H1 (cell line): ENCODE results near the gene PLP2. TPM values are rescaled to one million over a fixed set of nuclear protein-coding genes. Genes with fewer than 3 reads are reported as not detected.

ENCODE experiments used
- CTCF ChIA-PET: fragments of 300-600 bp; sonication (Branson Sonifier 250); formaldehyde crosslinking; loops from one replicate; lab custom pipeline; 2021; ENCODE audit not compliant: partially characterized antibody; lab: Charles Lee
- POLR2A ChIA-PET: fragments of 300-600 bp; sonication (Branson Sonifier 250); formaldehyde crosslinking; loops from one replicate; lab custom pipeline; 2021; ENCODE audit warnings: inconsistent platforms; ENCODE audit not compliant: partially characterized antibody; lab: Charles Lee
- DNase-seq, 2 experiments: peaks; one replicate each; pipeline versions ENCODE4 v3.0.0 to v3.0.0-alpha.2; 2010 to 2022; ENCODE audit warnings: low spot score in 2 of 2, low read depth in 1 of 2, mixed read lengths in 1 of 2
- FAIRE-seq: peaks from 2 replicates; lab custom pipeline; 2011; peaks lifted over from hg19 to GRCh38; lab: Jason Lieb, UNC
- H2AFZ ChIP-seq: 2 replicates; pipeline ENCODE4 v1.8.1; 2012; ENCODE audit warnings: low read length, inconsistent platforms
- H2AK5ac ChIP-seq: 2 replicates; pipeline ENCODE4 v1.6.1; 2013; ENCODE audit warnings: low read depth, low read length
- H2BK120ac ChIP-seq: replicated peaks from 2 replicates; pipeline ENCODE3; 2013; ENCODE audit warnings: low read depth, low read length, inconsistent platforms
- H2BK12ac ChIP-seq: 2 replicates; pipeline ENCODE4 v1.6.1; 2013; ENCODE audit warnings: low read depth, low read length
- H2BK15ac ChIP-seq: 2 replicates; pipeline ENCODE4 v1.6.1; 2013; ENCODE audit warnings: low read length
- H2BK20ac ChIP-seq: 2 replicates; pipeline ENCODE4 v1.6.1; 2013; ENCODE audit warnings: low read length
- H2BK5ac ChIP-seq: 2 replicates; pipeline ENCODE4 v1.6.1; 2013; ENCODE audit warnings: low read depth, low read length
- H3K14ac ChIP-seq: 2 replicates; pipeline ENCODE4 v1.6.1; 2013; ENCODE audit warnings: inconsistent platforms; ENCODE audit not compliant: insufficient read length
- H3K18ac ChIP-seq: 2 replicates; pipeline ENCODE4 v1.6.1; 2013; ENCODE audit warnings: low read length; ENCODE audit errors: extremely low read depth
- H3K23ac ChIP-seq: 2 replicates; pipeline ENCODE4 v1.6.1; 2013; ENCODE audit warnings: inconsistent platforms; ENCODE audit not compliant: insufficient read length
- H3K23me2 ChIP-seq: 2 replicates; pipeline ENCODE4 v1.6.1; 2013; ENCODE audit warnings: low read depth, low read length
- H3K27ac ChIP-seq: 2 replicates; pipeline ENCODE4 v1.6.1; 2011; ENCODE audit warnings: low read depth, low read length, inconsistent platforms
- H3K27me3 ChIP-seq, 4 experiments: replicated peaks in 1 of 4; 1 replicate in 1 of 4; 2 replicates in 3 of 4; pipeline versions ENCODE4 v1.6.1 to v1.8.1; 2011 to 2013; ENCODE audit warnings: low read length in 3 of 4, mild to moderate bottlenecking in 3 of 4, inconsistent platforms in 2 of 4, mixed read lengths in 2 of 4, moderate library complexity in 1 of 4; ENCODE audit not compliant: control insufficient read depth in 3 of 4, insufficient read depth in 3 of 4; ENCODE audit errors: extremely low read depth in 1 of 4
- H3K36me3 ChIP-seq, 4 experiments: 2 replicates each; pipeline versions ENCODE4 v1.6.1 to v1.8.1; 2011 to 2013; ENCODE audit warnings: mild to moderate bottlenecking in 4 of 4, low read length in 3 of 4, moderate library complexity in 2 of 4, control low read depth in 1 of 4, inconsistent platforms in 1 of 4; ENCODE audit not compliant: insufficient read depth in 4 of 4, control insufficient read depth in 2 of 4
- H3K4ac ChIP-seq: replicated peaks from 2 replicates; pipeline ENCODE3; 2013; ENCODE audit warnings: low read length, low read depth, mixed read lengths, inconsistent platforms; ENCODE audit not compliant: insufficient read length
- H3K4me1 ChIP-seq, 4 experiments: replicated peaks in 1 of 4; 1 replicate in 1 of 4; 2 replicates in 3 of 4; pipeline versions ENCODE4 v1.6.1 to v1.8.1; 2011 to 2013; ENCODE audit warnings: low read length in 3 of 4, inconsistent platforms in 2 of 4, mixed read lengths in 1 of 4; ENCODE audit not compliant: insufficient read depth in 4 of 4, control insufficient read depth in 3 of 4
- H3K4me2 ChIP-seq, 2 experiments: 2 replicates each; pipeline versions ENCODE4 v1.6.1 to v1.8.1; 2011 to 2013; ENCODE audit warnings: low read depth in 2 of 2, low read length in 2 of 2, control low read depth in 1 of 2, inconsistent platforms in 1 of 2, mild to moderate bottlenecking in 1 of 2; ENCODE audit not compliant: insufficient read depth in 1 of 2
- H3K4me3 ChIP-seq, 4 experiments: fragments of 200-600, 300-600 bp in 1 of 4; sonication (generic), shearing (Covaris generic), sonication (Bioruptor Twin) in 1 of 4; 2 replicates each; pipeline versions ENCODE4 v1.5.1 to v1.8.1; 2011 to 2016; ENCODE audit warnings: low read length in 4 of 4, low read depth in 3 of 4, control low read depth in 2 of 4, inconsistent platforms in 2 of 4, mild to moderate bottlenecking in 2 of 4, mixed read lengths in 1 of 4, moderate library complexity in 1 of 4; ENCODE audit not compliant: insufficient read depth in 2 of 4; ENCODE audit errors: extremely low read depth in 1 of 4
- H3K56ac ChIP-seq: replicated peaks from 2 replicates; pipeline ENCODE3; 2013; ENCODE audit warnings: low read depth, mild to moderate bottlenecking, mixed read lengths, low read length, inconsistent platforms; ENCODE audit not compliant: insufficient read length
- H3K79me1 ChIP-seq: 2 replicates; pipeline ENCODE4 v1.6.1; 2013; ENCODE audit warnings: low read depth, low read length, control low read depth
- H3K79me2 ChIP-seq, 2 experiments: 2 replicates each; pipeline versions ENCODE4 v1.6.1 to v1.8.1; 2012 to 2013; ENCODE audit warnings: low read length in 2 of 2, mild to moderate bottlenecking in 2 of 2, inconsistent platforms in 1 of 2; ENCODE audit not compliant: insufficient read depth in 2 of 2, control insufficient read depth in 1 of 2
- H3K9ac ChIP-seq, 4 experiments: replicated peaks in 1 of 4; 1 replicate in 1 of 4; 2 replicates in 3 of 4; pipeline versions ENCODE4 v1.6.1 to v1.8.1; 2011 to 2013; ENCODE audit warnings: low read depth in 3 of 4, low read length in 3 of 4, control low read depth in 2 of 4, mild to moderate bottlenecking in 2 of 4, moderate library complexity in 2 of 4, inconsistent platforms in 1 of 4; ENCODE audit errors: extremely low read depth in 1 of 4
- H3K9me3 ChIP-seq, 2 experiments: 2 replicates each; pipeline versions ENCODE4 v1.6.1 to v1.8.1; 2012 to 2013; ENCODE audit warnings: mild to moderate bottlenecking in 2 of 2, moderate library complexity in 2 of 2, control low read depth in 1 of 2, inconsistent platforms in 1 of 2, low read depth in 1 of 2, low read length in 1 of 2, mixed read lengths in 1 of 2; ENCODE audit not compliant: insufficient read depth in 2 of 2
- H4K20me1 ChIP-seq, 2 experiments: replicated peaks in 1 of 2; 2 replicates each; pipeline versions ENCODE3 to v1.8.1; 2011 to 2013; ENCODE audit warnings: inconsistent platforms in 2 of 2, low read length in 2 of 2, mild to moderate bottlenecking in 1 of 2; ENCODE audit not compliant: insufficient read depth in 2 of 2, control insufficient read depth in 1 of 2
- H4K5ac ChIP-seq: 2 replicates; pipeline ENCODE4 v1.6.1; 2013; ENCODE audit warnings: low read length, low read depth, mixed read lengths, inconsistent platforms; ENCODE audit not compliant: insufficient read length
- H4K8ac ChIP-seq: 2 replicates; pipeline ENCODE4 v1.8.0; 2013; ENCODE audit warnings: mild to moderate bottlenecking, moderate library complexity, low read length, inconsistent platforms; ENCODE audit not compliant: insufficient read depth; ENCODE audit errors: extremely low read depth
- H4K91ac ChIP-seq: replicated peaks from 2 replicates; pipeline ENCODE3; 2013; ENCODE audit warnings: low read length, mixed read lengths, inconsistent platforms; ENCODE audit not compliant: insufficient read length
- BACH1 ChIP-seq: IDR thresholded peaks from 2 replicates; pipeline ENCODE4 v1.6.1; 2012; ENCODE audit warnings: low read length, improper control_type of control experiment
- CBX5 ChIP-seq: fragments of 300-800, 300-1000 bp; sonication (generic); IDR thresholded peaks from 2 replicates; pipeline ENCODE4 v1.7.1; 2016; ENCODE audit warnings: antibody characterized with exemption, low read length, low read depth
- CEBPB ChIP-seq: IDR thresholded peaks from 2 replicates; pipeline ENCODE4 v1.6.1; 2012; ENCODE audit warnings: low read depth, low read length
- CHD2 ChIP-seq: IDR thresholded peaks from 2 replicates; pipeline ENCODE4 v1.6.1; 2012; ENCODE audit warnings: low read length, improper control_type of control experiment
- CREB1 ChIP-seq: IDR thresholded peaks from 2 replicates; pipeline ENCODE4 v1.6.1; 2012; ENCODE audit warnings: inconsistent platforms
- HDAC2 ChIP-seq, 2 experiments: fragments of 300-600 bp in 1 of 2; sonication (generic) in 1 of 2; IDR thresholded peaks; 2 replicates each; pipeline ENCODE4 v1.6.1; 2011 to 2012; ENCODE audit warnings: low read depth in 2 of 2, low read length in 2 of 2, mild to moderate bottlenecking in 2 of 2, moderate library complexity in 2 of 2, borderline replicate concordance in 1 of 2, inconsistent platforms in 1 of 2
- POLR2A ChIP-seq, 2 experiments: IDR thresholded peaks; 1 replicate in 1 of 2; 2 replicates in 1 of 2; pipeline ENCODE4 v1.6.1; 2011; ENCODE audit warnings: low read depth in 2 of 2, low read length in 2 of 2, mild to moderate bottlenecking in 2 of 2; ENCODE audit errors: control extremely low read depth in 1 of 2
- SIRT6 ChIP-seq: IDR thresholded peaks from one replicate; pipeline ENCODE4 v1.7.1; 2012; ENCODE audit warnings: low read length, inconsistent platforms
- SUZ12 ChIP-seq: fragments of 200-600 bp; sonication (generic); IDR thresholded peaks from 2 replicates; pipeline ENCODE4 v1.6.1; 2012; ENCODE audit warnings: mild to moderate bottlenecking, inconsistent platforms, low read length, moderate library complexity, mixed read lengths
- TAF1 ChIP-seq: IDR thresholded peaks from 2 replicates; pipeline ENCODE4 v1.6.1; 2011; ENCODE audit warnings: mild to moderate bottlenecking, low read depth, low read length
- TAF7 ChIP-seq: optimal IDR thresholded peaks from 2 replicates; pipeline ENCODE3; 2011; ENCODE audit warnings: low read depth, mild to moderate bottlenecking, inconsistent platforms, low read length, moderate library complexity, borderline replicate concordance
- TBP ChIP-seq: IDR thresholded peaks from 2 replicates; pipeline ENCODE4 v1.6.1; 2011; ENCODE audit warnings: low read depth, low read length, improper control_type of control experiment
- WGBS, 2 experiments: shearing (Covaris generic) in 1 of 2; methylation state at CpG; one replicate each; pipeline versions ENCODE4 v1.1.6 to v1.1.7; 2013 to 2015; ENCODE audit warnings: low lambda C conversion rate in 2 of 2, mixed read lengths in 2 of 2, inconsistent platforms in 1 of 2, low coverage in 1 of 2, missing lambda C conversion rate in 1 of 2; ENCODE audit not compliant: insufficient replicate concordance in 2 of 2, insufficient coverage in 1 of 2, insufficient read length in 1 of 2; ENCODE audit errors: extremely low coverage in 1 of 2, missing lambda C conversion rate in 1 of 2; 5-methylcytosine and 5-hydroxymethylcytosine counted together
- polyA plus RNA-seq, 7 experiments: library from polyadenylated mRNA; depleted of rRNA in 3 of 7; stranded (reverse) in 5 of 7; unstranded in 2 of 7; fragments of >200 nt in 5 of 7; fragments of 200-250 nt in 2 of 7; gene quantifications; 1 replicate in 5 of 7; 2 replicates in 1 of 7; 4 replicates in 1 of 7; pipeline versions ENCODE4 v1.2.1 to v1.2.3, GENCODE V29; 2011 to 2013; ENCODE audit warnings: missing spikeins in 2 of 7, mixed read lengths in 2 of 7
- total RNA-seq: library from RNA; stranded (reverse); fragmentation: NEBNext Ultra II Directional; extraction: Animal tissue kit (Norgen Biotek cat#: 25700); gene quantifications from 2 replicates; pipeline ENCODE4 v1.2.1, GENCODE V29; 2021
- TF ChIP-seq, protein P1 (sequence below): IDR thresholded peaks from 2 replicates; pipeline ENCODE4 v1.6.1; 2012; ENCODE audit warnings: inconsistent platforms

Gene PLP2
- total and polyA plus RNA-seq, 2 of the 8 experiments (the other 6 are each of a cell fraction or from before 2014, with no cell fraction given): 10.3 to 23.4 TPM

DNA sequence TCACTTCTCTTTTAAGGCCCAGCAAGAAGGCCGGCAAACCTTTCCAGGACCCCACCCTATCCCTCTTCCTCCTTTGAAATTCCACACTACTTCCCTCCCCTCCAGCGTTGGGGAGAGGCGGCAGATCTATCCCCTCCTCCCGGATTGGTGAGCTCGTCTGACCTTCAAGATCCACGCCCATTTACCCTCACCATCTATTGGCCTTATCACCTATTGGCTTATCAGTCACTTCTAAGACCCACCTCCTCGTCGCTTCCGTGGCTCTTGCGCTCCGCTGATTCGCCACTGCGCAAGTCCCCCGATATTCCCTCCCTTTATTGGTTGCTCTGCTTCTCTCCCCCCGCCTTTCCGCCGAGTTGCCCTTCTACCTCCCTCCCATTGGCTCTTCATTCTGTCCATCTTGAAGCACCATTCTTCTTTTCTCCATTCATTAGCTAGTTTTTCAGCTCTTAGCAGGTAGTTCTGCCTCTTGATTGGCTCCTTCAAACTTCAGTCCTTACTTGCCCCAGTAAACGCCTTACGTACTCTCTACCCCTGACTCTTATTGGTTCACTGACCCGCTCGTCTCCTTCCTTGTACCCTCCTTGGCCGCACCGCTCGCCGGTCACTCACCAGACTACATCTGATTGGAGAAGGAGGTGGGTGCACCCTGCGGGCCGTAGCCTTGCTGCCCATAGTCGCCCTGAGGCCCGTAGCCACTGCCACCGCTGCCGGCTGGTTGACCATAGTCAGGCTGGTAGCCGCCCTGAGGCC lies 19.3 kb downstream of the PLP2 start:
- no peaks in the 10 kb centered on the region for H3K27me3 ChIP-seq
- no peaks in the 10 kb centered on the region for H4K20me1 ChIP-seq
- no peak overlapping the region for H4K5ac ChIP-seq
- peaks cover 4% of the 10 kb centered on the region; the same call in 1 of the 2 replicates for H3K23me2 ChIP-seq
- no peak overlapping the region for H2AK5ac ChIP-seq
- no peaks in the 10 kb centered on the region for H3K36me3 ChIP-seq
- H3K18ac ChIP-seq: no peak overlapping the region
- no peak overlapping the region for H2BK5ac ChIP-seq
- H4K8ac ChIP-seq: peak overlapping the region; percentile 73; the same call in 1 of the 2 replicates
- no peak overlapping the region for H2BK120ac ChIP-seq
- H2AFZ ChIP-seq: no peak overlapping the region
- no peak overlapping the region for H3K23ac ChIP-seq
- H3K4ac ChIP-seq: no peak overlapping the region
- no peaks in the 10 kb centered on the region for H3K79me2 ChIP-seq
- no peak overlapping the region for H3K56ac ChIP-seq
- peak; percentile 100 for FAIRE-seq
- no peak overlapping the region for H4K91ac ChIP-seq
- WGBS, 2 experiments: 1% methylated on average over 27 of the region's 32 CpGs; no CpG with 5 or more reads in 1 of the 2 experiments
- H3K9ac ChIP-seq: peak overlapping the region in 3 of 4 experiments; percentile 46 to 66 (median 55); a peak in 5 of 7 replicates
- peak overlapping the region; percentile 33 to 60; a peak in 3 of 4 replicates for H3K4me2 ChIP-seq
- peak overlapping the region; percentile 77; the same call in 1 of the 2 replicates for H3K27ac ChIP-seq
- no peak overlapping the region for H2BK15ac ChIP-seq
- no peak overlapping the region for H2BK12ac ChIP-seq
- H3K4me3 ChIP-seq: peak overlapping the region; percentile 51 to 87 (median 61)
- H3K9me3 ChIP-seq: no peaks in the 10 kb centered on the region
- H3K4me1 ChIP-seq: peaks cover 0 to 4% (median 3%) of the 10 kb centered on the region in 4 experiments; a peak in 4 of 7 replicates
- H3K14ac ChIP-seq: no peak overlapping the region
- no peaks in the 10 kb centered on the region for H3K79me1 ChIP-seq
- peak; percentile 74 to 97 for DNase-seq
- ChIA-PET CTCF (interaction anchor here (1.9 kb wide), 1 partner anchor 68 kb away, joined by 6 read pairs; no protein-coding TSS in a partner anchor), POLR2A (interaction anchor here (0.6 to 1.6 kb wide), 10 partner anchors 10 to 1816 kb away, joined by 3 to 10 read pairs (median 3); partner anchors contain the start of gene PLP2)
- H2BK20ac ChIP-seq: no peak overlapping the region
- TF ChIP-seq HDAC2 (IDR thresholded peaks at IDR 0.05; ENCODE audit: borderline replicate concordance in 1 of 2, low read depth in 2 of 2, low read length in 2 of 2): no peak
- TF ChIP-seq TBP: peak; percentile 88
- peak; percentile 70 for TF ChIP-seq CREB1
- TF ChIP-seq, protein P1, sequence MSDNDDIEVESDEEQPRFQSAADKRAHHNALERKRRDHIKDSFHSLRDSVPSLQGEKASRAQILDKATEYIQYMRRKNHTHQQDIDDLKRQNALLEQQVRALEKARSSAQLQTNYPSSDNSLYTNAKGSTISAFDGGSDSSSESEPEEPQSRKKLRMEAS: 0 out of 2 replicates have a peak, but pooled peaks have one; percentile 8
- peak; percentile 87 for TF ChIP-seq TAF1
- no peak for TF ChIP-seq CEBPB
- TF ChIP-seq SIRT6: no peak
- TF ChIP-seq CBX5: no peak
- TF ChIP-seq TAF7: peak; percentile 65
- no peak for TF ChIP-seq BACH1
- TF ChIP-seq POLR2A (IDR thresholded peaks at IDR 0.05; ENCODE audit: control extremely low read depth in 1 of 2, low read depth in 2 of 2, low read length in 2 of 2): peak in 1 of 2 experiments; percentile 77; a peak in 1 of 3 replicates
- peak; percentile 91 for TF ChIP-seq CHD2
- no peak for TF ChIP-seq SUZ12
